Kidney (tissue), 14 donors: Measurements from ENCODE around the gene SALL1. TPM values are rescaled to one million over a fixed set of nuclear protein-coding genes. Genes with fewer than 3 reads are reported as not detected.

Experiments used
- DNase-seq, 5 donors: peaks; one replicate each; pipeline ENCODE4 v3.0.0-alpha.2; 2013 to 2020
- FAIRE-seq: peaks from 2 replicates; lab custom pipeline; 2012; peaks lifted over from hg19 to GRCh38; lab: Jason Lieb, UNC
- H3K27ac ChIP-seq, 2 donors: one replicate each; pipeline ENCODE4 v1.7.0; 2013; ENCODE audit warnings: low read depth in 2 of 2, low read length in 2 of 2, inconsistent platforms in 1 of 2
- H3K27me3 ChIP-seq: one replicate; pipeline ENCODE4 v1.7.1; 2013; ENCODE audit warnings: low read length, inconsistent platforms; ENCODE audit not compliant: control insufficient read depth, insufficient read depth
- H3K36me3 ChIP-seq, 3 donors: one replicate each; pipeline versions ENCODE4 v1.7.0 to v1.7.1; 2013; ENCODE audit warnings: low read length in 3 of 3, control low read depth in 1 of 3, inconsistent platforms in 1 of 3; ENCODE audit not compliant: insufficient read depth in 3 of 3, control insufficient read depth in 2 of 3
- H3K4me1 ChIP-seq, 3 donors: one replicate each; pipeline versions ENCODE4 v1.7.0 to v1.7.1; 2013; ENCODE audit warnings: low read length in 3 of 3, inconsistent platforms in 1 of 3, low read depth in 1 of 3; ENCODE audit not compliant: control insufficient read depth in 2 of 3, insufficient read depth in 2 of 3
- H3K4me3 ChIP-seq, 3 donors: one replicate each; pipeline versions ENCODE4 v1.7.0 to v1.8.1; 2013; ENCODE audit warnings: low read length in 3 of 3, control low read depth in 1 of 3, inconsistent platforms in 1 of 3
- H3K9ac ChIP-seq, 3 donors: one replicate each; pipeline versions ENCODE4 v1.7.0 to v1.7.1; 2013; ENCODE audit warnings: low read length in 3 of 3, control low read depth in 1 of 3, inconsistent platforms in 1 of 3
- H3K9me3 ChIP-seq, 3 donors: one replicate each; pipeline versions ENCODE4 v1.7.0 to v1.7.1; 2013; ENCODE audit warnings: low read length in 3 of 3, control low read depth in 1 of 3, inconsistent platforms in 1 of 3; ENCODE audit not compliant: control insufficient read depth in 2 of 3, insufficient read depth in 1 of 3
- CTCF ChIP-seq: IDR thresholded peaks from 3 replicates; pipeline ENCODE4 v1.5.1; 2012; ENCODE audit warnings: mild to moderate bottlenecking, moderate library complexity, borderline replicate concordance; ENCODE audit not compliant: insufficient read depth; ENCODE audit errors: extremely low read depth
- intact Hi-C: fragments of 100-400 bp; cut with DNase I; formaldehyde crosslinking; loops from one replicate; pipeline ENCODE4 v1.11.1; 2022
- polyA plus RNA-seq: library from polyadenylated mRNA; stranded (reverse); fragments of 350-450 nt; fragmentation: Illumina TruSeq; extraction: RNeasy Lipid Tissue Mini Kit (QIAGEN cat#74804); gene quantifications from one replicate; pipeline ENCODE4 v1.2.3, GENCODE V29; 2014; ENCODE audit warnings: low read depth, low replicate concordance; ENCODE audit not compliant: insufficient read depth
- total RNA-seq: library from RNA; stranded (reverse); fragmentation: NEBNext Ultra II Directional; extraction: Animal tissue kit (Norgen Biotek cat#: 25700); gene quantifications from one replicate; pipeline ENCODE4 v1.2.1, GENCODE V29; 2021
- donor health status: control.
- donor health status: control.
- donor health status: control.
- donor health status: control.
- donor health status: control.
- donor health status: DM: yes; HTN: yes; CAD: no.
- donor health status: Normal renal cell carcinoma (clear cell type).

SALL1 gene
- total and polyA plus RNA-seq, 2 donors from 2014 or later, result 15.3 to 75.3 TPM

GRCh38 chr16:51150165-51150887 is 744 bp downstream of the SALL1 start:
- intact Hi-C loops, result no loop called here
- Histone ChIP-seq H3K36me3 (no peaks in the 10 kb centered on the region), H3K27me3 (peaks cover 3% of the 10 kb centered on the region), H3K4me3 (peak overlapping the region; percentile 72 to 87 (median 73)), H3K27ac (peak overlapping the region; percentile 94 to 96), H3K9ac (peak overlapping the region; percentile 76 to 100 (median 94)), H3K4me1 (peaks cover 0 to 4% (median 0%) of the 10 kb centered on the region in 3 donors), H3K9me3 (no peaks in the 10 kb centered on the region)
- FAIRE-seq, result no peak
- no peak for TF ChIP-seq CTCF
- peak in 2 of 5 donors; percentile 35 to 41 for DNase-seq

- Histone ChIP-seq H3K36me3 (no peaks in the 10 kb centered on the region), H3K4me1 (peaks cover 0 to under 1% (median 0%) of the 10 kb centered on the region in 3 donors), H3K27ac (peak overlapping the region; percentile 94 to 96), H3K27me3 (peaks cover 3% of the 10 kb centered on the region), H3K4me3 (peak overlapping the region; percentile 67 to 87 (median 73)), H3K9me3 (no peaks in the 10 kb centered on the region), H3K9ac (peak overlapping the region; percentile 76 to 100 (median 94))
- no peak for TF ChIP-seq CTCF
- FAIRE-seq (no peak), DNase-seq (peak in 2 of 5 donors; percentile 29 to 34)
- intact Hi-C loops, result no loop called here
These were observed 1.3 kb downstream of the SALL1 start for GRCh38 chr16:51149721-51150164.

- no peak for FAIRE-seq
- Histone ChIP-seq H3K4me1 (no peaks in the 10 kb centered on the region), H3K27ac (peak overlapping the region; percentile 94 to 96), H3K4me3 (peak overlapping the region; percentile 67 to 87 (median 73)), H3K9me3 (no peaks in the 10 kb centered on the region), H3K36me3 (no peaks in the 10 kb centered on the region), H3K9ac (peak overlapping the region; percentile 6 to 100 (median 74)), H3K27me3 (peaks cover 3% of the 10 kb centered on the region)
- no peak for TF ChIP-seq CTCF
- intact Hi-C loops, result no loop called here
- DNase-seq, result peak in 2 of 5 donors; percentile 29 to 59
These were observed 1.8 kb downstream of the SALL1 start for GRCh38 chr16:51149251-51149661.
